ENCODE measurements around the gene CDC14A.

The CDC14A gene

DNA sequence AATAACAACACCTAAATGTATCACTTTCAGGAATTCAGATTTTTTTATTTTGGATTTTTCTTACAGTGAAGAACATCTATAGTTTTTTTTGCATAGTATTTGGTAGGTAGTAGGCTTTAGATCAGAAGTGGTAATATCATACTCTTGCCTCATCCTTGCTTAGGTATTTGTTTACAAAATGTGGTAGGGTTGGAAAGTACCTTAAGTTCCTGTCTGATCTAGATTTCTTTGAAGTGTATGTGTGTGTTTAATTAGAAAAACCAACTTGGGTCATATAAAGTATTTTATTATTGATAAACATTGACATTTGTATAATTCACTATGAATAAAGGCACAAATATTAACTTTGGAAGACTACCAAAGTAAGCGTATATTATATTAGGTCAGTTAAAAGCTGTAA is 100.3 kb downstream of the CDC14A start:
- no peak for DNase-seq (ENCODE audit: low read depth)

DNA sequence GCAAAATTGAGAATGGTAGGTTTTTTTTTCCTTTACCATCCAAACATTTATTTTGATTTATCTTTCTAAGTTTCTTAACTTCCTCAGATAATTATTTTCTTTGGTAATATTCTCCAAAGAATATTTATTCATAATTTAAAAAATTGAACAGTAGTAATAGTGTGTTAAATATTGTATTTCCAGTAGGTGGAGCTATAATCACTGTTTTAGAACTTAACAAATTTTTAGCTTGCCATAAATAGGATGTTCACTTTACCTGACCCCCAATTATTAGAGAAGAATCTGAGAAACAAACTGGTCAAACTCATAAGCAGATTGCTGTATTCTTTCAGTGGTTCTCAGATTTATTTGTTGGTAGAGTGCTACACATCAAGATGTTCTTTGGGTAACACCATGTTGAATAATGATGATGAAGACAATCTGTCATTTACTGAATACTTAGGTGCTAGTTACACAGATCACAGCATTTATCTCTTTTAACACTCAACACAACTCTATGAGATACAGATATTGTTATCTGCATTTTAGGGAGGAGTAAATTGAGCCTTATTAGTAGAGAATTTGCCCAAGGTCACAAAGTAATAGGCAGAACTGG is 103.3 kb downstream of the CDC14A start:
- no peak for DNase-seq (ENCODE audit: low read depth)

DNA sequence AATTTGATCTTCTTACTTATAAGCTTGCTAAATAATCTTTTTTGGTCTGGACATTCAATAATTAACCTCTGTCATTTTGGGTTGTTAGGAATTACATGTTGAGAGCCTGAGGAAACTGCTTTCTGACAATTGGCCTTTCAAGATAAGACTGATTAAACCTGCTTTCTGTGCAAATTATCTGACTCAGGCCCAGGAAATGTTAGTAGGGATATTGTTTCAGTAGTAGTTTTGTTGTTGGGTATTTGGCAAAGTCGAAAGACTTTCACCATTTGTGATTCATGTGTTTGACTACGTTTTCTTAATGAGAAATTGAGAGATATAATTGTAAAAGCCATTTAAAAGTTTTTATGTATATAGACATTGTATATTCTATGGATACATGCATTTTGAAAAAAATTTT is 104.6 kb downstream of the CDC14A start:
- DNase-seq (ENCODE audit: low read depth) = no peak

DNA sequence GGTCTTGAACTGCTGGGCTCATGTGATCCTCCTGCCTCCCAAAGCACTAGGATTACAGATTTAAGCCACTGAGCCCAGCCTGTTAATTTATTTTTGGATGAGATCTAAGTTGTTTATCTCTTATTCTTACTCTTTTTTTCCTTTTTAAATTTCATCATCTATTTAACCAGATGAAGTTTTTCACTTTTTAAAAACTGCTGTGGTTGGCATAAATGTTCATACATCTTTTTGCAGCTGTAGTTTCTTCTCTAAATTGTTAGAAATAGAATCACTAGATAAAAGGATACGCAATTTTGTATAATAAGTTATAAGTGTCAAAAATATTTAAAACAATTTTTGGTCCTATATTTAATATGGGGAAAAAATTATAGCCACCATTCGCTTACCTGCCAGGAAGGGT is 105.4 kb downstream of the CDC14A start:
- no peak for DNase-seq (ENCODE audit: low read depth)

DNA sequence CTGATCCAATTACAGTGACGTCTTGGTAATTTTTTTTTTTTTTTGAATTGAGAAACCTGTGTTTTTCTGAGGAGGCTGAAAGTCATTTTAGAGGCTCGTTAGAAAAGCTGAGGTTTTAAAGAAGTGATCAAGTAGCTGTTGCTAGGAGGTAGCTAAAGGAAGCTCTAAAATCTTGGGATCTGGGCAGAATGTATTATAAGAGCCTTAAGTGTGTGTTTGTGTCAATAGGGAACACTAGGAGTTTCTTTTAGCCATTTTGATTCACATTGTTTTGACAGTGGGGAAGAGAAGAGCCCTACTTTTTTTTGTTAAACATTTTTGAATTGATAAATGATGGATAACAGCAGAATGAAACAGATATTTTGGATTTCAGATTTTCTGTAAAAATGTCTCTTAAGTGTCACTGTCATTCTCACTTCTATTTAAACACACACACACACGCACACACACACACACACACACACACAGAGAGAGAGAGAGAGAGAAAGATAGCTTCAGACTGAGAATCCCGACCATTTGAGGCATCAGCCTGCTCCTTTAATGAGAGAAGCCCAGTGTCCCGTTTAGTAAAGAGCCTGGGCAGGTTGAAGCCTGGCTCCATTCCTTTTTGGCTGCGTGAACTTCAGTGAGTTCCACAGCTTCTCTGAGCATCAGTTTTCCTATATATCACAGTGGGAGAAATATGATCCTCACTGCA is 106.5 kb downstream of the CDC14A start:
- no peak for DNase-seq (ENCODE audit: low read depth)

DNA sequence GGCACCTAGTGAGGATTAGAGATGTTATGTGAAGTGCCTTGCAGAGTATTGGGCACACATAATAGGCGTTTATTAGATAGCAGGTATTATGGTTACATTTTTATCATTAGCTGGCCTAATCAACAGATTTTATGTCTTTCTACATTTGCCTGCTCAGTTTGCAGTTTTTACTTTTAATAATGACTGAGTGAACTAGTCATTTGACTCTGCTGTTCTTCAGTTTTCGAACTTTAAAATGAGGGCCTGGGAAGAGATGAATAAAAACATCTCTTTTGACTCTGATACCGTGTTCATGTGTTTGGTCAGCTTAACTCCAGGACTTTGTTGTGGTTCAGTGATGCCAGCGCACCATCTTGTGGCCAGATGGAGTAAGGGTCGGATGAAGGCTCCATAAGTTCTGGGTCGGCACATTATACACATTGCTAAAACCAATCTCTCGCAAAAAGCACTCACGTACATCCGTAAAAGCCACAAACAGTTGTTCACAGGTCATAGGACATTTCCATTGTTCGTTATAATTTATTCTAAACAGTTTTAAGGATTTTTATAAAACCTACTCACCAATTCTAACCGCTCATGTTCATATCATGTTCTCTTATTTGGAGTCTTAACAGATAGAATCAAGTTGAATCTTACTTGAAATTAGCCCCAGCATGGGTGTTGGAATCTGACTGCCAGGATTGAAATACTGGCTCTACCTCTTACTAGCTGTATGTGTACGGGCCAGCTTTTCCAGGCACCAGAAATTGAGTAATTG is 107.2 kb downstream of the CDC14A start:
- peak; percentile 54 for DNase-seq (ENCODE audit: low read depth)

DNA sequence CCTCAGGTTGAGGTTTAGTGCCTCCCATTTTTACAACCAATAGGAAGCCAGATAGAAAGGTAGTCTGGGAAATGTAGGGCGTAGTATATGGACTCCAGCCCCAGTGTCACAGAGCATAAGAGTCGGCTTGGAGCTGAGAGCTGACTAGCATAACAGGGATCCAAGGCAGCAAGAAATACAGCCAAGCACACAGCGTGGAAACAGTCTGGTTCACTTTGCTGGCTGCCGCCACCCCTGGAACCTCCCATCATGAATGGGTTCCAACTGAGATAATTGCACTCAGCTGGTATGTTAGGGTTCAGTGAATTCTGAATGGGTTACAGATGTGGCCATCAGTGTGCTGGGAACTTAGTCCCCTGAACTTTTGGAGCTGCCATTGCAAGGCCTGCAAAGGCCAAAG is 108.9 kb downstream of the CDC14A start:
- DNase-seq (ENCODE audit: low read depth) = no peak

DNA sequence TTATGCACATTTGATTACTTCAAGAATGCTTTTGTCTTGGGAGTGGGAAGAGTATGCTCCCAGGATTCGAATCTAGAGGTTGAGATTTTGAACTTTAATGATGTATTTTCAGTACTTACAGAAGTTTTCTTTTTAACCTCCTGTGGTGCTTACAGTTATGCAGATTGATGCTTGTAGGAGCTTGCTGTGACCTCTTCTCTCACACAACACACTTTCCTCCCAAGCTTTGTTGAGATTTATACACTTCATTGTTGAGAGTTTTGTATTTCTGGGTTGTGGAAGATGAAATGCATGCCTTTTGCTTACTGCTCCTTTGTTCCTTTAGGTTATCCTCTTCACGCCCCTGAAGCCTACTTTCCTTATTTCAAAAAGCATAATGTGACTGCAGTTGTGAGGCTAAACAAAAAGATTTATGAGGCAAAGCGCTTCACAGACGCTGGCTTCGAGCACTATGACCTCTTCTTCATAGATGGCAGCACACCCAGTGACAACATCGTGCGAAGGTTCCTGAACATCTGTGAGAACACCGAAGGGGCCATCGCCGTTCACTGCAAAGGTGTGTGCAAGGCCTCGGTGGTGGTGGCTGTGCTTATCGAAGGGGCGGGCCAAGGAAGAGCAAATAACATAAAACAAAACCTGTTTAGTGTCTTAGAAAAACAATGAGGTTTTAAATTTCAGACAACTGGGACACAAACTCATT is 110.2 kb downstream of the CDC14A start:
- no peak for DNase-seq (ENCODE audit: low read depth)

DNA sequence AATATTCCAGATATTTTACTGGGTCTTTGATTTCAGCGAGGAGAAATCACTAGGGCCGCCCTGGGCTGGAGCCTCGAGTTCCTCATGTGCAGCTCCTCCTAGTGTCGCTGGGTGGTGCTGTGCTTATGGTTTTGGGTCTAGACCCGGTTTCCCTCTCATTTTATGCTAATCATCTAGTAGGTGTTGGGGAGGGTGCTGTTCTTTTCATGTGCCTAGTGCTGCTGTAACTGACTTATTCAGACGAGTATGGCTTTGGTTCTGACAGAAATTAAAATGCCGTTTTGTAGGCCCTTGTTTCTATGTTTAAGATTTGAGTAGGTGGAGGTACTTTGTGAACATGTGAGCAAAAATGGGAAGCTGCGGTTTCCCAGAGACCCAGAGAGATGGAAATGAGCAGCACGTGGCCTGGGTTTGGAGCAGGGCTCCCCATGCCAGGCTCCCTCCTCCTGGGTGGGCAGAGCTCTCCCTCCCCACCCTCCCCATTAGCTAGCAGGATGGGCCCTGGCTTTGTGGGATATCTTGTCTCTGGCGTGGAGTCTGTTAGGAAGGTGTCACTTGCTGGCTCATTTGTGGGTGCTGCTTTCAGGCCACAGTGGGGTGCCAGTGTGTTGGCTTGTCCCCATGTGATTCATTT is 111.6 kb downstream of the CDC14A start:
- peak; percentile 24 for DNase-seq (ENCODE audit: low read depth)

DNA sequence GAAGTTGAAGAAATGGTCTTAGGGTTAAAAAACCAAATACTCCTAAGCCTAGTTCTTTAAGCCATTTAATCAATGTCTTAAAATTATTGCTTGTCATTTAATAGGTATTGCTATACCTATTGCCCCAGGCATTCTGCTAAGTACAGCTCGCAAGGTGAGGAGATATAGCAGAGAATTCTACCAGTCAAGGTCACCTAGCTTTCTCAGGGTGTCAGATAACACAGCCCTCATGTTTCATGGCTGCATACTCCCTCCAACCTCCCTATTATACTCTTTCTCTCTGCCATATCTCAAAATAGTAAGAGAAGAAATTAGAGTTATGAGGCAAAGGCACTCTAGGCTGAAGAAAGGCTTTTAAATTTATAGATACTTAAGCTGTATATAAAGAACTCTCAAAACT is 117.3 kb downstream of the CDC14A start:
- DNase-seq (ENCODE audit: low read depth) = no peak

DNA sequence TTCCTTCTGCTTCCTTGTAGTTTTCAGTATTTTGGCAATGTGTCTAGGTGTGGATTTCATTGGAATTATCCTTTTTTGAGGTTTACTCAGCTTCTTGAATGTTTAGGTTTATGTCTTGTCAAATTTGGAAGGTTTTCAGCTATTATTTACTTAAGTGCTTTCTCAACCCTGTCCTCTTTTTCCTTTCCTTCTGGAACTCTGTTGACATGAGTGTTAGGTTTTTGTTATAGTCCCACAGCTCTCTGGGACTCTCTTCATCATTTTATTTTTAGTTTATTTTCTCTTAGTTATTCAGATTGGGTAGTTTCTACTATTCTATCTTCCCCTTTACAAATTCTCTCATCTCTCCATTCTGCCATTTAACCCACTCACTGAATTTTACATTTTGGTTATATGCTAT is 122.5 kb downstream of the CDC14A start:
- DNase-seq (ENCODE audit: low read depth) = no peak

DNA sequence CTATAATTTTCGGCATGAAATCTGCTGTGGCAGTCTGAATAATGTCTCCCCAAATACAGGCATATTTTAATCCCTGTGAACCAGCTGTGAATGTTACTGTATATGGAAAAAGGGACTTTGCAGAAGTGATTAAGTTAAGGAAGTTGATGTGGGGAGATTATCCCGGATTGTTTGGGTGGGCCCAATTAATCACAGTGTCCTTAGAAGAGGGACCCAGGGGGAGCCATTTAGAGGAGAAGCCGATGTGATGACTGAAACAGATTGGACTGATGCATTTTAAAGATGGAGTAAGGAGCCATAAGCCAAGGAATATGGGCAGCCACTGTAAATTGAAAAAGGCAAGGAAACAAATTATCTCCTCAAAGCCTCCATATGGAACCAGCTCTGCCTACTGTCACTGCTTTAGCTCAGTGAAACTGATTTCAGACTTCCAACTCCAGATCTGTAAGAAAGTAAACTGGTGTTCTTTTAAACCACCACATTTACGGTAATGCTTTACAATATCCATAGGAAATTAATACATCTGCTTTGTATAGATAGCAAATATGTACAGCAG is 124.5 kb downstream of the CDC14A start:
- DNase-seq (ENCODE audit: low read depth) = no peak

DNA sequence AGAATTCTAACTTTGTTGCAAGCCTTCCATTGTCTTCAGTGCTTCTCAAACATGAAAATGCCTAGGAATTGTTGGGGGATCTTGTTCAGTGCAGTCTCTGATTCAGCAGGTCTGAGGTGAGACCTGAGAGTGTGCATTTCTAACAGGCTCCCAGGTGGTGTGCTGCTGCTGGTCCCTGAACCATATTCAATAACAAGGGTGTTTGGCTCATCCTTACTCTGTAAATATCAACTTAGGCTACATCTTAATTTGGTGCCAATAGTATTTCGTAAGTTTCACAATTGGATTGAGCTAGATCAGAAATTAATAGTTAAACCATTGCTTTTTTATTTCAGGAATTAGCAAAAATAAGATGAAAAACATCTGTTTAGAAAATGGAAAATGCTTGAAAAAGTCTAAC is 126.5 kb downstream of the CDC14A start:
- no peak for DNase-seq (ENCODE audit: low read depth)

DNA sequence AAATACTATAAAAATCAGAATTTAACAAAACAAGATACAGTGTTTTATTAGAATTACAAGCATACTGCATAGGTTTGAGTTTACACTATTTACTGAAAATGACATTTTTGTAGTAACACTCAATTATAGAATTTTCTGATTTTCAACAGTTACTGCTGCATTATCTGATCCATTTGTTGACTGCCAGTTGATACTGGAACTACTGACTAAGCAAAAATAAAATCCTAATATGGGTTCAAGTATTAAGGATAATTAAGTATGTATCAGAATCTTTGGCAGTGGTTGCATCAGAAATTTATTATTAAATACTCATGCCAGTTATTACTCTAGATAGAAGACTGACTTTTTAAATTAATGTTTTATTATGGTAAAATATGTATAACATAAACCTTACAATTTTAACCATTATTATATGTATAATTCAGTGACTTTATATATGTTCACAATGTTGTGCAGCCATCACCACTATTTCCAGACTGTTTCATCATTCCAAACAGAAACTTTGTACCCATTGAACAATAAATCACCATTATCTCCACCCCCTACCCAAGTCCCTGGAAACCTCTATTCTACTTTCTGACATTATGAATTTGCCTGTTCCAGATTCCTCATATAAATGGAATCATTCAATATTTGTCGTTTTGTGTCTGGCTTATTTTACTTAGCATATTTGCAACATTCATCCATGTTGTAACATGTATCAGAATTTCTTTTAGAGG is 127.5 kb downstream of the CDC14A start:
- no peak for DNase-seq (ENCODE audit: low read depth)

DNA sequence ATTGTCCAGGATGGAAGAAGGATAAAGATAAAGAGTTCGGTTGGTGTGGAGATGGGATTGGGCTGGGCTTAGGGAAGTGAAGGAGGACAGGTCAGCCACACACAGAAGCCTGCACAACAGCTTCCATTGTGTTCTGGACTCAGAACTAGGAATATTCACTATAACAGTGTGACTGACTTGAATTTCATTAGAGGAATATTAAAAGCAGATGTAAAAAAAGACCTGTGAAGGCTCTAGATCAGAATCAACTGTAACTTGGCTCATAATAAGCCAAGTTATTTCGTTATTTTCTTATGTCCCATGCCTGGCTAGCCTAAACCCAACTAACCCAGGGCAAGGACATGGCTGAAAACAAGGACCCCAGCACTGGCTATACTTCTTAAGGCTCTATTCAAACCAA is 129.0 kb downstream of the CDC14A start:
- no peak for DNase-seq (ENCODE audit: low read depth)

DNA sequence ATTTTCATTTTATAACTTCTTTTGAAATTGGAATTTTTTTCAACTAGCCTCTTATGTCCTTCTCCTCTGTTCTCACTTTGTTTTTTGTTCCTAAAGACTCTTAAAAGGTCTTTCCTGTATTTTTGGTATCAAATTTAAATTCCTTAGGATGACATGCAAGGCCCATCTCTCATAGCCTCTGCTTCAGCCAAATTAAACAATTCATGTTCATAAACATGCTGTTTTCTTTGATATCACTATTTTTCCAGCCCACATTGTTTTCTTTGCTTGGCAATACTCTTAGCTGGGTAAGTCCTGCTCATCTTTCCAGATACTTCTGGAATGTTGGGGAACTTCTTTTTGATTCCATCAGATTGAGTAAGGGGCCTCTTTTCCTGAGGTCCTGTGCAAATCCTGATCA is 129.9 kb downstream of the CDC14A start:
- DNase-seq (ENCODE audit: low read depth) = no peak

DNA sequence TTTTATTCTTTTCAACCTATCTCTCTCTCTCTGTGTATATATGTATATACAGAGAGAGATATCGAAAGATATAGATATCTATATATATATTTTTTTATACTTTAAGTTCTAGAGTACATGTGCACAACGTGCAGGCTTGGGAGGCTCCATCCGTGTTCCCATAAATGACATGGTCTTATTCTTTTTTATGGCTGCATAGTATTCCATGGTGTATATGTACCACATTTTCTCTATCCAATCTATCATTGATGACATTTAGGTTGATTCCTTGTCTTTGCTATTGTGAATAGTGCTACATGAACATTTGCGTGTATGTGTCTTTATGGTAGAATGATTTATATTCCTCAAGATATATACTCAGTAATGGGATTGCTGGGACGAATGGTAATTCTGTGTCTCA is 130.4 kb downstream of the CDC14A start:
- DNase-seq (ENCODE audit: low read depth) = no peak

DNA sequence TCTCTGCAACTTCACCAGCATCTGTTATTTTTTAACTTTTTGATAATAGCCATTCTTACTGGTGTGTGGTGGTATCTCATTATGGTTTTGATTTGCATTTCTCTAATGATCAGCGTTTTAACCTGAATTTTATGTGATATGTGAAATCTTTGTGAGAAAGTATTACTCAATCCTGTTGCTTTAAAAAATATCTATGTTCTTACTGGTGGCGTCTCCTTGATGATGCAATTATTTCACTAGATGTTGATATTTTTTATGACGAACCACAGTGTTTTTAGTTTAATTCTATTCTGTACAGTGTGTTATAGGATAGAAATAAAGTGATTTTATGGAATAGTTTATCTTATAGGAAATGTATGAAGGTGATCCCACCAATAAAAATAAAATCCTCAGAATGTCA is 130.9 kb downstream of the CDC14A start:
- DNase-seq (ENCODE audit: low read depth) = no peak

DNA sequence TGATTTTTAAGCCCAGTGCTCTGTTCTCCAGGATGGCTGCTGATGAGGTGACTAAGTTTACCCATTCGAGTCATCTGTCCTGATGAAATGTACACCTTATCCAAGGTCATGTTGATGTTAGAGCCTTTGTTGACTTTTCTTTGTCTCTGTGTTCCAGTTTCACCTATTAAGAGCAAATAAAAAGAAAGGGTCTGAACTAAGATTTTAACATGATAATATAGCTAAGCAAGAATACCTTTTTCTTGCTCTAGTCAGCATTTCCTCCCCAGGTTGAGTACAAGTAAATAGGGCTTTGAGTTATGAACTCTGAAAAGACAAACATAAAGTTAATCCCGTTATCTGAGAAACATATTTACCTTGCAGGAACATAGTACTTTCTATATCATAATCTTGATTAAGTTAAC is 133.6 kb downstream of the CDC14A start:
- no peak for DNase-seq (ENCODE audit: low read depth)

DNA sequence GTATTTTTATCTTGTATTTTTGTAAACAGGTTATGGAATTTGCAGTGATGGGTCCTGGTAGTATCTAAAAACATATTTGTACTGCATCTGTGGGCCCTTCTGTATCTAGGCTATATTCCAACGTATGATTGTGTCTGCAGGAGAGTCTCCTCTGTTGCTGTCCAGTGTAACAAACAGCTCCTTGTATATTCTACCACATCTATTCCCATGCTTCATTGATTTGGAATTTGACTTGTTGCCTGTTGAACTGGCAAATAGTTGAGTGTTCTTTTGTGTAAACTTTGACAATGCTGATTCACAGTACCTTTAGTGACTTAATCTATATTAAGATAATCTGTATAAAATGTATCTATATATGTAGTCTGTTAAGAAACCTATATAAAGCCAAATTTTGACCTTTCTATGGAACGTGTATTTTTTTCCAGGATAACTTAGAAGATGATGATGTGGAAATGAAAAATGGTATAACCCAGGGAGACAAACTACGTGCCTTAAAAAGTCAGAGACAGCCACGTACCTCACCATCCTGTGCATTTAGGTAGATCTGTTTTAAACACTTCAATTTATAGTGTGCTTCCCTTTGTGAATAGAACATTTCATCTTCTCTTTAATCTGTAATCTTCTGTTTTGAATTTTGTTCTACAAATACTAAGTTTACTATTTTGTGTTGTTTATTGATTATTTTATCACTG is 142.2 kb downstream of the CDC14A start:
- DNase-seq (ENCODE audit: low read depth) = no peak

DNA sequence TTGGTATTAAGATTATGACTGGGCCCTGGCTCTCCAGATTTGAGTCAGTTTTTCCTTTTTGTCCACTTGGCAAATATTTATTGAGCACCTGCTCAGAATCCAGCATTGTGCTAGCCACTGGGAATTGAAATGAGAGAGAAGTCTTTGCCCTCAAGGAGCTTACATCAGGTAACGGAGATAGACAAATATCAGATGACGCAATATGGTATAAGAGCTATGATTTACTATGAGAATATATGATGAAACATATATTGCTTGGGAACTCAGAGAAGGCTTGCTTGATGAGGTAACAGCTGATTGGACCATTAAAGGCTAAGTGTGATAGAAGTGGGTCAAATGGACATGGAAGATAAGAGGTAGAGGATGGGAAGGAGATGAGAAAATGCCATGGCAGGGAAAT is 144.6 kb downstream of the CDC14A start:
- DNase-seq (ENCODE audit: low read depth) = no peak

All from HS-27A (cell line).